GM18861 (cell line): ENCODE data around the gene USP17L25.
"Not testable (repeated sequence)": the region's sequence is repeated elsewhere in the genome, so short reads cannot be mapped to it uniquely, and the experiment has no call there.

Source experiments
- ATAC-seq: cut with Tn5 transposase; IDR thresholded peaks from one replicate; pipeline ENCODE4 v1.9.1; 2021; ENCODE audit not compliant: unreplicated experiment

USP17L25 gene, protein sequence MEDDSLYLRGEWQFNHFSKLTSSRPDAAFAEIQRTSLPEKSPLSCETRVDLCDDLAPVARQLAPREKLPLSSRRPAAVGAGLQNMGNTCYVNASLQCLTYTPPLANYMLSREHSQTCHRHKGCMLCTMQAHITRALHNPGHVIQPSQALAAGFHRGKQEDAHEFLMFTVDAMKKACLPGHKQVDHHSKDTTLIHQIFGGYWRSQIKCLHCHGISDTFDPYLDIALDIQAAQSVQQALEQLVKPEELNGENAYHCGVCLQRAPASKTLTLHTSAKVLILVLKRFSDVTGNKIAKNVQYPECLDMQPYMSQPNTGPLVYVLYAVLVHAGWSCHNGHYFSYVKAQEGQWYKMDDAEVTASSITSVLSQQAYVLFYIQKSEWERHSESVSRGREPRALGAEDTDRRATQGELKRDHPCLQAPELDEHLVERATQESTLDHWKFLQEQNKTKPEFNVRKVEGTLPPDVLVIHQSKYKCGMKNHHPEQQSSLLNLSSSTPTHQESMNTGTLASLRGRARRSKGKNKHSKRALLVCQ

DNA sequence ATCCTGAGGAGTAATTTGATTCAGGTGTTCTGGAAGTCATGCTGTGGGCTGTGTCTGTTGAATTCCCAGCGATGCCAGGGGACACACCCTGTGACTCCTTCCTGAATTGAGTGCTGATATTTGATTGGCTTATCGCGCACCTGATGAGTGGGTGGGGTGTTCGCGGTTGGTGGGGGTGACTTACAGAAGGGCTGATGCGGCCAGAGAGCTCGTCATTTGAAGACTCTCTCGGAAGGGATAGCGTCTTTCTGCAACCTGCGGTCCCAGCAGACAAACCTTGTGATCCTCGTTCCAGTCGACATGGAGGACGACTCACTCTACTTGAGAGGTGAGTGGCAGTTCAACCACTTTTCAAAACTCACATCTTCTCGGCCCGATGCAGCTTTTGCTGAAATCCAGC, at the start of gene USP17L25:
USP17L25 (plus strand) TSS at position 301 of the 400 bp plus-strand sequence; CDS start at position 301, 0 bp downstream.
- ATAC-seq, result not testable (repeated sequence)

DNA sequence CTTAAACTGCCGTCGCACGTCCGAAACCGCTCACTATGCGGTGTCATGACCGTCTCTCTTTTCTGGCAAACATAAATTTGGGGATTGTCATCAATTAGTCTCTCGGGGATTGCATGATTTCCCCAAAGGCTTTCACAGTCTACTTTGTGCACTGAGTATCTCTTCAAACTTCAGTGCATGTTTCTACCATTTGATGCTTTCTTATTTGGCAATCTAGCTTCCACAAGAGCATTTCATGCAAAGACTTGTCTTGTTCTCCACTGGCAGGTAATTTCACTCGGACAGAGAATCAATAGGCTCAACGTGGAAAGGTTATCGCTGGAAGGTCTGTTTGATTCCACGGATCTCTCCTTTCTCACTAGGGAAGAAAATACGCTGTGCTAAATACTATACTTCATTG, 5.5 kb upstream of the USP17L25 start:
- not testable (repeated sequence) for ATAC-seq

DNA sequence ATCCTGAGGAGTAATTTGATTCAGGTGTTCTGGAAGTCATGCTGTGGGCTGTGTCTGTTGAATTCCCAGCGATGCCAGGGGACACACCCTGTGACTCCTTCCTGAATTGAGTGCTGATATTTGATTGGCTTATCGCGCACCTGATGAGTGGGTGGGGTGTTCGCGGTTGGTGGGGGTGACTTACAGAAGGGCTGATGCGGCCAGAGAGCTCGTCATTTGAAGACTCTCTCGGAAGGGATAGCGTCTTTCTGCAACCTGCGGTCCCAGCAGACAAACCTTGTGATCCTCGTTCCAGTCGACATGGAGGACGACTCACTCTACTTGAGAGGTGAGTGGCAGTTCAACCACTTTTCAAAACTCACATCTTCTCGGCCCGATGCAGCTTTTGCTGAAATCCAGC, 4.8 kb upstream of the USP17L25 start, which contains the start of gene USP17L24:
USP17L24 (plus strand) TSS at position 301 of the 400 bp plus-strand sequence; CDS start at position 301, 0 bp downstream.
- not testable (repeated sequence) for ATAC-seq

DNA sequence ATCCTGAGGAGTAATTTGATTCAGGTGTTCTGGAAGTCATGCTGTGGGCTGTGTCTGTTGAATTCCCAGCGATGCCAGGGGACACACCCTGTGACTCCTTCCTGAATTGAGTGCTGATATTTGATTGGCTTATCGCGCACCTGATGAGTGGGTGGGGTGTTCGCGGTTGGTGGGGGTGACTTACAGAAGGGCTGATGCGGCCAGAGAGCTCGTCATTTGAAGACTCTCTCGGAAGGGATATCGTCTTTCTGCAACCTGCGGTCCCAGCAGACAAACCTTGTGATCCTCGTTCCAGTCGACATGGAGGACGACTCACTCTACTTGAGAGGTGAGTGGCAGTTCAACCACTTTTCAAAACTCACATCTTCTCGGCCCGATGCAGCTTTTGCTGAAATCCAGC, 4.6 kb downstream of the USP17L25 start, which contains the start of gene USP17L26:
USP17L26 (plus strand) TSS at position 301 of the 400 bp plus-strand sequence; CDS start at position 301, 0 bp downstream.
- ATAC-seq, result not testable (repeated sequence)

DNA sequence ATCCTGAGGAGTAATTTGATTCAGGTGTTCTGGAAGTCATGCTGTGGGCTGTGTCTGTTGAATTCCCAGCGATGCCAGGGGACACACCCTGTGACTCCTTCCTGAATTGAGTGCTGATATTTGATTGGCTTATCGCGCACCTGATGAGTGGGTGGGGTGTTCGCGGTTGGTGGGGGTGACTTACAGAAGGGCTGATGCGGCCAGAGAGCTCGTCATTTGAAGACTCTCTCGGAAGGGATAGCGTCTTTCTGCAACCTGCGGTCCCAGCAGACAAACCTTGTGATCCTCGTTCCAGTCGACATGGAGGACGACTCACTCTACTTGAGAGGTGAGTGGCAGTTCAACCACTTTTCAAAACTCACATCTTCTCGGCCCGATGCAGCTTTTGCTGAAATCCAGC, 9.4 kb downstream of the USP17L25 start, which contains the start of gene USP17L5:
USP17L5 (plus strand) TSS at position 301 of the 400 bp plus-strand sequence; CDS start at position 301, 0 bp downstream.
- not testable (repeated sequence) for ATAC-seq

DNA sequence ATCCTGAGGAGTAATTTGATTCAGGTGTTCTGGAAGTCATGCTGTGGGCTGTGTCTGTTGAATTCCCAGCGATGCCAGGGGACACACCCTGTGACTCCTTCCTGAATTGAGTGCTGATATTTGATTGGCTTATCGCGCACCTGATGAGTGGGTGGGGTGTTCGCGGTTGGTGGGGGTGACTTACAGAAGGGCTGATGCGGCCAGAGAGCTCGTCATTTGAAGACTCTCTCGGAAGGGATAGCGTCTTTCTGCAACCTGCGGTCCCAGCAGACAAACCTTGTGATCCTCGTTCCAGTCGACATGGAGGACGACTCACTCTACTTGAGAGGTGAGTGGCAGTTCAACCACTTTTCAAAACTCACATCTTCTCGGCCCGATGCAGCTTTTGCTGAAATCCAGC, 14.1 kb downstream of the USP17L25 start, which contains the start of gene USP17L27:
USP17L27 (plus strand) TSS at position 301 of the 400 bp plus-strand sequence; CDS start at position 301, 0 bp downstream.
- ATAC-seq, result not testable (repeated sequence)

DNA sequence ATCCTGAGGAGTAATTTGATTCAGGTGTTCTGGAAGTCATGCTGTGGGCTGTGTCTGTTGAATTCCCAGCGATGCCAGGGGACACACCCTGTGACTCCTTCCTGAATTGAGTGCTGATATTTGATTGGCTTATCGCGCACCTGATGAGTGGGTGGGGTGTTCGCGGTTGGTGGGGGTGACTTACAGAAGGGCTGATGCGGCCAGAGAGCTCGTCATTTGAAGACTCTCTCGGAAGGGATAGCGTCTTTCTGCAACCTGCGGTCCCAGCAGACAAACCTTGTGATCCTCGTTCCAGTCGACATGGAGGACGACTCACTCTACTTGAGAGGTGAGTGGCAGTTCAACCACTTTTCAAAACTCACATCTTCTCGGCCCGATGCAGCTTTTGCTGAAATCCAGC, 18.9 kb downstream of the USP17L25 start, which contains the start of gene USP17L28:
USP17L28 (plus strand) TSS at position 301 of the 400 bp plus-strand sequence; CDS start at position 301, 0 bp downstream.
- ATAC-seq, result not testable (repeated sequence)

DNA sequence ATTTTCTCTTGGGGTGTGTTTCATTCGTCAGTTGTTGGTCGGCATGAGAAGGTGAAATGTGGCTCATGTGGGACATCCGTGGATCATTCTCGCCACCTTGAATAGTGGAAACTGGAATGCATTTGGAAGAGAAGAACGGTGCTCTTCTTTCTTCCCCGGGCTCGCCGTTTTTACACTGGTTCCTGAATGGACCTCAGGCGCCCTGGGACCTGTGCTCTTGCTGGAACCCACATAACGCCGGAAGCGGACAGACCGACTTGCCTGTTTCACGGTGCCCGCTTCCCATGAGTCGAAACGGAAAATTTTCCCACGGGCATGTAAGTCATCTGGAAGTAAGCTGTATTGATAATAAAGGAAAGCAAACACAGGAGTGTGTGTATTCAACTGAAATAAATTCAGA, 21.2 kb downstream of the USP17L25 start:
- ATAC-seq, result not testable (repeated sequence)

DNA sequence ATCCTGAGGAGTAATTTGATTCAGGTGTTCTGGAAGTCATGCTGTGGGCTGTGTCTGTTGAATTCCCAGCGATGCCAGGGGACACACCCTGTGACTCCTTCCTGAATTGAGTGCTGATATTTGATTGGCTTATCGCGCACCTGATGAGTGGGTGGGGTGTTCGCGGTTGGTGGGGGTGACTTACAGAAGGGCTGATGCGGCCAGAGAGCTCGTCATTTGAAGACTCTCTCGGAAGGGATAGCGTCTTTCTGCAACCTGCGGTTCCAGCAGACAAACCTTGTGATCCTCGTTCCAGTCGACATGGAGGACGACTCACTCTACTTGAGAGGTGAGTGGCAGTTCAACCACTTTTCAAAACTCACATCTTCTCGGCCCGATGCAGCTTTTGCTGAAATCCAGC, 23.6 kb downstream of the USP17L25 start, which contains the start of gene USP17L29:
USP17L29 (plus strand) TSS at position 301 of the 400 bp plus-strand sequence; CDS start at position 301, 0 bp downstream.
- ATAC-seq, result not testable (repeated sequence)

DNA sequence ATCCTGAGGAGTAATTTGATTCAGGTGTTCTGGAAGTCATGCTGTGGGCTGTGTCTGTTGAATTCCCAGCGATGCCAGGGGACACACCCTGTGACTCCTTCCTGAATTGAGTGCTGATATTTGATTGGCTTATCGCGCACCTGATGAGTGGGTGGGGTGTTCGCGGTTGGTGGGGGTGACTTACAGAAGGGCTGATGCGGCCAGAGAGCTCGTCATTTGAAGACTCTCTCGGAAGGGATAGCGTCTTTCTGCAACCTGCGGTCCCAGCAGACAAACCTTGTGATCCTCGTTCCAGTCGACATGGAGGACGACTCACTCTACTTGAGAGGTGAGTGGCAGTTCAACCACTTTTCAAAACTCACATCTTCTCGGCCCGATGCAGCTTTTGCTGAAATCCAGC, 33.1 kb downstream of the USP17L25 start, which contains the start of gene USP17L30:
USP17L30 (plus strand) TSS at position 301 of the 400 bp plus-strand sequence; CDS start at position 301, 0 bp downstream.
- not testable (repeated sequence) for ATAC-seq

DNA sequence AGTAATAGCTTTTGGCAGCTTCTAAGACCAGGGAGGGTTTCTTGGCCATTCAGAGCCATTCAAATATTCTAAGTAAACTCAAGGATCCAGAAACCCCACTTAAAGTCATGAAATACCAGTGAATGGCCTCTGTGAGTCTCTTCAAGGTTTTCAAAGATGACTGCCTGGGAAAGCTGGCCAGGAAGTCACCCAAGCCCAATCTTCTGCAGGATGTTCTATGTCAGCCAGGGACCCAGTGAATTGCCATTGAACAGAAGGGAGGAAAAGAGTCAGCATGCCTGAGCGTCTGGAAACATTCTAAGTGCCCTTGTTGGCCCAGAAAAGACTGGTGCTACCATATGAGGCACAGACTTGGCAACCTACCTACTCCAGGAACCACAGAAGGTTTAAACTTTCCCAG, 50.2 kb downstream of the USP17L25 start:
- ATAC-seq, result not testable (repeated sequence)
